ENCODE data around the gene FOXO3. TPM values are rescaled to one million over a fixed set of nuclear protein-coding genes. Genes with fewer than 3 reads are reported as not detected.

FOXO3 gene
- total and polyA plus RNA-seq, 2 of the 8 experiments (the other 6 are each of a cell fraction or from before 2014, with no cell fraction given): 13.1 to 19.3 TPM

DNA sequence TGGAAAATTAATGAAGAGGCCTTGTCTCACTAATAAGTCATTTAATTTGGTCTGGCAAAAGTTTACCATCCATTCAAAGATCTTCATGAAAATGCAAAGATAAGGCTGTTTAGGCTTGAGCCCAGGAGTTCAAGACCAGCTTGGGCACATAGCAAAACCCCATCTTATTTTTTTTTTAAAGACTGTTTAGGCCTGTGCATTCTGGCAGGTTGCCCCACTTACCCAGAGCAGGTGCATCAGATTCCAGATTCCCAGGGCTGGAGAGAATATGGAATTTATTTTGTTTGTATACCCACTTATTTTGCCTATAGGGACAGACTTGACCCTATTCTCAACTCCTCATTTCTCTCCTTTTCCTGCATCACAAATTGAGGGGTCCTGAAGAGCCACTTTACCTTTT, 5.7 kb downstream of the FOXO3 start (continued):
- TF ChIP-seq EP300 (IDR thresholded peaks at IDR 0.05; ENCODE audit: borderline replicate concordance in 1 of 2, low read depth in 2 of 2, low read length in 2 of 2) (no peak), RXRA (IDR thresholded peaks at IDR 0.05; ENCODE audit: insufficient read depth, low read depth, low read length) (no peak)
